GM23338 (cell line): Measurements from ENCODE around the gene ARL5C. TPM values are rescaled to one million over a fixed set of nuclear protein-coding genes. Genes with fewer than 3 reads are reported as not detected.

Experiments
- ATAC-seq: fragments of 200-7000 bp; cut with Tn5 transposase; 3 replicates; pipeline ENCODE4 v1.9.1; 2020
- DNase-seq: peaks from one replicate; pipeline ENCODE4 v3.0.0-alpha.2; 2015; ENCODE audit warnings: low spot score
- H2AFZ ChIP-seq: fragments of 200-600 bp; sonication (generic); 2 replicates; pipeline ENCODE4 v1.8.0; 2016; ENCODE audit warnings: antibody characterized with exemption, mild to moderate bottlenecking, moderate library complexity
- H3F3A ChIP-seq: fragments of 200-600 bp; sonication (generic); replicated peaks from 2 replicates; pipeline ENCODE4 v1.8.0; 2017; ENCODE audit warnings: antibody characterized with exemption, mixed run types, low read depth
- H3K27ac ChIP-seq: fragments of 200-600 bp; sonication (generic); 2 replicates; pipeline ENCODE4 v1.6.1; 2016; ENCODE audit warnings: low read depth
- H3K27me3 ChIP-seq: fragments of 200-600 bp; sonication (generic); 2 replicates; pipeline ENCODE4 v1.8.0; 2016; ENCODE audit warnings: mild to moderate bottlenecking, mixed run types, moderate library complexity; ENCODE audit not compliant: insufficient read depth
- H3K36me3 ChIP-seq: fragments of 200-600 bp; sonication (generic); 2 replicates; pipeline ENCODE4 v1.8.0; 2016; ENCODE audit warnings: mild to moderate bottlenecking; ENCODE audit not compliant: insufficient read depth
- H3K4me1 ChIP-seq: fragments of 200-600 bp; sonication (generic); 2 replicates; pipeline ENCODE4 v1.8.0; 2016; ENCODE audit warnings: mild to moderate bottlenecking, moderate library complexity; ENCODE audit not compliant: insufficient read depth
- H3K4me2 ChIP-seq: fragments of 200-600 bp; sonication (generic); 2 replicates; pipeline ENCODE4 v1.7.1; 2017; ENCODE audit warnings: mixed run types
- H3K4me3 ChIP-seq: fragments of 200-600 bp; sonication (generic); 2 replicates; pipeline ENCODE4 v1.6.1; 2016; ENCODE audit warnings: mixed run types
- H3K79me2 ChIP-seq: fragments of 200-600 bp; sonication (generic); replicated peaks from 2 replicates; pipeline ENCODE4 v1.8.0; 2017; ENCODE audit warnings: mild to moderate bottlenecking; ENCODE audit not compliant: insufficient read depth
- H3K9me2 ChIP-seq: fragments of 200-600 bp; sonication (generic); 2 replicates; pipeline ENCODE4 v1.8.0; 2017; ENCODE audit not compliant: insufficient read depth
- H4K20me1 ChIP-seq: fragments of 200-600 bp; sonication (generic); replicated peaks from 2 replicates; pipeline ENCODE4 v1.8.0; 2017; ENCODE audit warnings: mild to moderate bottlenecking; ENCODE audit not compliant: insufficient read depth
- H3K27ac Mint-ChIP-seq: 2 replicates; pipeline ENCODE4 v1.8.0; 2020; ENCODE audit warnings: inconsistent platforms, mild to moderate bottlenecking, moderate library complexity, mixed read lengths
- H3K27me3 Mint-ChIP-seq: 3 replicates; pipeline ENCODE4 v1.8.0; 2022; ENCODE audit warnings: low read depth, mild to moderate bottlenecking, moderate library complexity, mixed read lengths, inconsistent platforms; ENCODE audit not compliant: insufficient read depth, poor library complexity
- H3K36me3 Mint-ChIP-seq: 3 replicates; pipeline ENCODE4 v1.8.0; 2021; ENCODE audit warnings: low read depth, mild to moderate bottlenecking, inconsistent platforms, moderate library complexity, mixed read lengths
- H3K4me1 Mint-ChIP-seq: 3 replicates; pipeline ENCODE4 v1.8.0; 2020; ENCODE audit warnings: mild to moderate bottlenecking, inconsistent platforms, mixed read lengths
- H3K4me3 Mint-ChIP-seq: 3 replicates; pipeline ENCODE4 v1.8.0; 2021; ENCODE audit warnings: moderate library complexity, mild to moderate bottlenecking, inconsistent platforms, mixed read lengths
- H3K9me3 Mint-ChIP-seq: 3 replicates; pipeline ENCODE4 v1.8.0; 2020; ENCODE audit warnings: moderate library complexity, mild to moderate bottlenecking, inconsistent platforms, mixed read lengths
- CREB1 ChIP-seq: fragments of 250-450 bp; sonication (Bioruptor Pico); IDR thresholded peaks from 2 replicates; pipeline ENCODE4 v1.5.0; 2020; ENCODE audit warnings: low read depth, mild to moderate bottlenecking, moderate library complexity
- CTCF ChIP-seq, 2 experiments: fragments of 200-600 bp in 1 of 2; sonication (generic) in 1 of 2; conservative IDR thresholded peaks; 2 replicates each; pipeline versions ENCODE4 v1.5.1 to v1.6.1; 2016 to 2017; ENCODE audit warnings: antibody characterized with exemption in 2 of 2, low read depth in 2 of 2, mild to moderate bottlenecking in 2 of 2, moderate library complexity in 1 of 2
- ETS1 ChIP-seq: IDR thresholded peaks from 2 replicates; pipeline ENCODE4 v1.6.1; 2016; ENCODE audit warnings: antibody characterized with exemption
- EZH2 ChIP-seq: fragments of 200-600 bp; sonication (generic); IDR thresholded peaks from one replicate; pipeline ENCODE4 v1.8.0; 2017; ENCODE audit warnings: antibody characterized with exemption, mild to moderate bottlenecking, low read depth; ENCODE audit not compliant: unreplicated experiment
- EZH2phosphoT487 ChIP-seq: fragments of 200-600 bp; sonication (generic); IDR thresholded peaks from one replicate; pipeline ENCODE4 v1.8.1; 2018; ENCODE audit warnings: antibody characterized with exemption; ENCODE audit not compliant: unreplicated experiment
- JUNB ChIP-seq: IDR thresholded peaks from one replicate; pipeline ENCODE4 v1.6.1; 2016; ENCODE audit warnings: antibody characterized with exemption; ENCODE audit not compliant: unreplicated experiment
- NANOG ChIP-seq: IDR thresholded peaks from 2 replicates; pipeline ENCODE4 v1.6.1; 2016; ENCODE audit warnings: antibody characterized with exemption, borderline replicate concordance
- POLR2AphosphoS5 ChIP-seq: IDR thresholded peaks from 2 replicates; pipeline ENCODE4 v1.6.1; 2016; ENCODE audit warnings: antibody characterized with exemption, low read depth
- STAT1 ChIP-seq: IDR thresholded peaks from one replicate; pipeline ENCODE4 v1.6.1; 2016; ENCODE audit warnings: antibody characterized with exemption; ENCODE audit not compliant: unreplicated experiment
- ZNF462 ChIP-seq: fragments of 250-450 bp; sonication (Bioruptor Pico); IDR thresholded peaks from 2 replicates; pipeline ENCODE4 v1.5.0; 2020; ENCODE audit warnings: mild to moderate bottlenecking, moderate library complexity
- polyA plus RNA-seq: library from polyadenylated mRNA; unstranded; fragments of >200 nt; fragmentation: Nextera tagmentation; extraction: Ambion mirVana; gene quantifications from 2 replicates; pipeline ENCODE4 v1.2.1, GENCODE V29; 2016
- total RNA-seq: library from RNA; depleted of rRNA; stranded (reverse); fragments of >200 nt; shearing (Covaris generic); gene quantifications from 2 replicates; pipeline ENCODE4 v1.2.3, GENCODE V29; 2014

The ARL5C gene
- total and polyA plus RNA-seq, 2 experiments from 2014 or later: not detected

- Mint-ChIP-seq H3K27ac (no peak overlapping the region), H3K4me3 (no peak overlapping the region; the same call in 2 of the 3 replicates), H3K4me1 (peaks cover 44% of the 10 kb centered on the region), H3K27me3 (peaks cover 23% of the 10 kb centered on the region), H3K9me3 (no peaks in the 10 kb centered on the region; the same call in 2 of the 3 replicates), H3K36me3 (peaks cover 19% of the 10 kb centered on the region)
- ATAC-seq: no peak
- H3K79me2 ChIP-seq: no peaks in the 10 kb centered on the region
- TF ChIP-seq ZNF462: no peak
- TF ChIP-seq POLR2AphosphoS5: no peak
- no peak for TF ChIP-seq STAT1
- no peak for TF ChIP-seq EZH2phosphoT487
- no peak for DNase-seq
- no peaks in the 10 kb centered on the region for H4K20me1 ChIP-seq
- no peak overlapping the region for H3K4me2 ChIP-seq
- H2AFZ ChIP-seq: no peak overlapping the region
- peaks cover 18% of the 10 kb centered on the region for H3K4me1 ChIP-seq
- H3K27me3 ChIP-seq: no peaks in the 10 kb centered on the region
- H3F3A ChIP-seq: peaks cover 17% of the 10 kb centered on the region
- no peak overlapping the region for H3K27ac ChIP-seq
- no peaks in the 10 kb centered on the region for H3K36me3 ChIP-seq
- H3K9me2 ChIP-seq: no peaks in the 10 kb centered on the region
- H3K4me3 ChIP-seq: no peak overlapping the region
These were observed 9.7 kb upstream of the ARL5C start for GRCh38 chr17:39175695-39176093.

- Mint-ChIP-seq H3K4me3 (peak overlapping the region; percentile 32), H3K9me3 (no peaks in the 10 kb centered on the region; the same call in 2 of the 3 replicates), H3K27ac (0 out of 2 replicates have a peak overlapping the region, but pooled peaks have one; percentile 11), H3K4me1 (peaks cover 44% of the 10 kb centered on the region), H3K36me3 (peaks cover 19% of the 10 kb centered on the region), H3K27me3 (peaks cover 23% of the 10 kb centered on the region)
- Histone ChIP-seq H2AFZ (no peak overlapping the region), H3K9me2 (no peaks in the 10 kb centered on the region), H3K27me3 (no peaks in the 10 kb centered on the region), H3K4me1 (peaks cover 18% of the 10 kb centered on the region), H3K36me3 (no peaks in the 10 kb centered on the region), H4K20me1 (no peaks in the 10 kb centered on the region), H3K4me2 (peak overlapping the region; percentile 71), H3K4me3 (peak overlapping the region; percentile 44), H3K79me2 (no peaks in the 10 kb centered on the region), H3K27ac (0 out of 2 replicates have a peak overlapping the region, but pooled peaks have one; percentile 87), H3F3A (peaks cover 17% of the 10 kb centered on the region)
- ATAC-seq: peak; percentile 70
- TF ChIP-seq CTCF (conservative IDR thresholded peaks at IDR 0.05; ENCODE audit: low read depth in 2 of 2) (peak; percentile 80 to 94), ETS1 (no peak), EZH2 (no peak), JUNB (no peak), CREB1 (CRISPR knock-in tag) (no peak), EZH2phosphoT487 (no peak), STAT1 (no peak), NANOG (no peak), POLR2AphosphoS5 (no peak)
- peak; percentile 97 for DNase-seq
These were observed 9.1 kb upstream of the ARL5C start for GRCh38 chr17:39174920-39175694.
